ENCODE results near the gene UBL3. TPM values are rescaled to one million over a fixed set of nuclear protein-coding genes. Genes with fewer than 3 reads are reported as not detected.

Gene UBL3, protein sequence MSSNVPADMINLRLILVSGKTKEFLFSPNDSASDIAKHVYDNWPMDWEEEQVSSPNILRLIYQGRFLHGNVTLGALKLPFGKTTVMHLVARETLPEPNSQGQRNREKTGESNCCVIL
- total RNA-seq (ENCODE audit: low replicate concordance), result 16.9 and 20.0 TPM in 2 replicates

DNA sequence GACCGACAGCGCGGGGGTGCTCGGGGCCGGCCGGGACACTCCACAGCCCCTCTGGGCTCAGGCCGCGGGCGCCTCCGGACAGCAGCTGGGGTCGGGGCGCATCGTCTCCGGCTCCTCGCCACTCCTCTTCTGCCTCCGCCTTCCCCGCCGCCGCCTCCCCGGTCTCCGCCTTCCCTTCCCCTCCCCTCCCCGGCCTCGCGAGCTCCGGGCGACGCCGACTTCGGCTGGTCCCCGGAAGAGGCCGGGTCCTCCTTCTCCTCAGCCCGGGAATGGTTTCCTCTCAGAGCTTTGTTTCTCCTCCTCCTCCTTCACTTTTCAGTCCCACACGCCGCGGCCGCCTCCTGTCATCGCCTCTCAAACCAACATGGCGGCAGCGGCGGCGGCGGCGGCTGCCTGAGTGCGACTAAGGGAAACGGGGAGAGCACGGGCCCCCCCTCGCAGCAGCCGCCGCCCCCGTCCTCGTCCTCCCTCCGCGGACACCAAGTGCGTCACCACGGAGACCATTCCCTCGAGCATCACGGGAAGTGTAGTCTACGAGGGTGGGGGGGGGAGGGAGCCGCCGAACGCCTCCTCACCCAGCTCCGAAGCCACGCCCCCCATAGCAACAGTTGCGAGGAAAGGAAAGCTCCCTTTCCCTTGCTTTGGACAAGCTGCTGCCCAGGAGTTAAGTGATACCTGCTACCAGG is at the start of gene UBL3:
Gene UBL3 (minus strand): TSS at position 405 of the 686 bp plus-strand sequence. CDS start 1,079 bp downstream, outside the sequence.
- peak within 1 kb of the TSS; percentile 56 for H3K9ac ChIP-seq
- H3K4me2 ChIP-seq, result peak within 1 kb of the TSS; percentile 85
- Mint-ChIP-seq H3K4me1 (peaks cover 32% of the 10 kb centered on the region), H3K27me3 (ENCODE audit: insufficient read depth, low read depth) (no peaks in the 10 kb centered on the region), H3K36me3 (no peaks in the 10 kb centered on the region), H3K9me3 (no peaks in the 10 kb centered on the region), H3K27ac (peak within 1 kb of the TSS; percentile 97), H3K4me3 (peak within 1 kb of the TSS; percentile 96)
- no peaks in the 10 kb centered on the region for H3K36me3 ChIP-seq
- peaks cover 12% of the 10 kb centered on the region for H4K20me1 ChIP-seq (ENCODE audit: low read depth)
- DNase-seq (ENCODE audit: low spot score), result peak; percentile 99
- peak within 1 kb of the TSS; percentile 74 for H2AFZ ChIP-seq (replicated peaks)
- peak within 1 kb of the TSS; percentile 80 for H3K4me3 ChIP-seq
- TF ChIP-seq CTCF (IDR thresholded peaks at IDR 0.05), result no peak
- no peak for TF ChIP-seq EZH2 (IDR thresholded peaks at IDR 0.05)
- no peak for TF ChIP-seq EZH2phosphoT487 (IDR thresholded peaks at IDR 0.05)
- H3K27ac ChIP-seq, result peak within 1 kb of the TSS; percentile 88
- peaks cover 12% of the 10 kb centered on the region for H3F3A ChIP-seq (ENCODE audit: low read depth)
- H3K79me2 ChIP-seq (ENCODE audit: low read depth), result peaks cover 43% of the 10 kb centered on the region
- H3K27me3 ChIP-seq, result no peaks in the 10 kb centered on the region
- no peaks in the 10 kb centered on the region for H3K9me3 ChIP-seq (ENCODE audit: low read depth)
- peaks cover 19% of the 10 kb centered on the region for H3K4me1 ChIP-seq

- no peaks in the 10 kb centered on the region for H3K36me3 ChIP-seq
- no peak overlapping the region for H3K4me2 ChIP-seq
- H3K4me3 ChIP-seq, result no peak overlapping the region
- H3F3A ChIP-seq (ENCODE audit: low read depth), result no peaks in the 10 kb centered on the region
- no peak for DNase-seq (ENCODE audit: low spot score)
- H3K9ac ChIP-seq, result no peak overlapping the region
- no peak for TF ChIP-seq CTCF (IDR thresholded peaks at IDR 0.05)
- TF ChIP-seq EZH2phosphoT487 (IDR thresholded peaks at IDR 0.05), result no peak
- no peak for TF ChIP-seq EZH2 (IDR thresholded peaks at IDR 0.05)
- no peak overlapping the region for H3K27ac ChIP-seq
- Mint-ChIP-seq H3K9me3 (peaks cover 5% of the 10 kb centered on the region), H3K4me1 (peaks cover 16% of the 10 kb centered on the region), H3K36me3 (no peaks in the 10 kb centered on the region), H3K27me3 (ENCODE audit: insufficient read depth, low read depth) (peaks cover 2% of the 10 kb centered on the region), H3K27ac (no peak overlapping the region), H3K4me3 (no peak overlapping the region)
- no peaks in the 10 kb centered on the region for H3K9me3 ChIP-seq (ENCODE audit: low read depth)
- no peaks in the 10 kb centered on the region for H4K20me1 ChIP-seq (ENCODE audit: low read depth)
- H3K4me1 ChIP-seq, result no peaks in the 10 kb centered on the region
- H2AFZ ChIP-seq (replicated peaks), result no peak overlapping the region
- H3K27me3 ChIP-seq, result no peaks in the 10 kb centered on the region
- no peaks in the 10 kb centered on the region for H3K79me2 ChIP-seq (ENCODE audit: low read depth)
These were observed 46.7 kb upstream of the UBL3 start for GRCh38 chr13:29897102-29897501.

DNA sequence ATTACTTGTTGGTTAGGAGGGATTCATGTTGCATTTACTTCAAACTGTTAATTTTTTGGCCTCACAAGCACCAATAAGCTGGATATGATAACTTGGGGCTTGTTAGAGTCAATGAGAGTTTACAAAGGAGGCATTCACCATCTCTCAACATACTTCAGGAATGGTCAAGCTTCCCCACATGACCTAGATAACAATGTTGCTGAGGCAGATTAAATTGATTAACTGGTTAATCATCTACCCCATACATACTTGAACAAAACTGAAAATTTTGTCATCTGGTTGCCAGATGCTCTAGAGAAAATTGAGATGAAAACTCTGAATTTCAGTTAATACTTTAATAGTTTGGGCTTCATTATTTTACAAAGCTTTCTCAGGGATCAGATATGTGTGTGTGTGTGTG is 43.0 kb upstream of the UBL3 start:
- no peak for TF ChIP-seq EZH2 (IDR thresholded peaks at IDR 0.05)
- no peak for TF ChIP-seq EZH2phosphoT487 (IDR thresholded peaks at IDR 0.05)
- no peak for TF ChIP-seq CTCF (IDR thresholded peaks at IDR 0.05)

More for the DNA sequence above, 43.0 kb upstream of the UBL3 start:
- peaks cover 10% of the 10 kb centered on the region for H3K4me1 ChIP-seq
- H3K9ac ChIP-seq, result no peak overlapping the region
- no peaks in the 10 kb centered on the region for H3K9me3 ChIP-seq (ENCODE audit: low read depth)
- H3K27ac Mint-ChIP-seq, result no peak overlapping the region
- no peaks in the 10 kb centered on the region for H4K20me1 ChIP-seq (ENCODE audit: low read depth)
- peaks cover 9% of the 10 kb centered on the region for H3K27me3 Mint-ChIP-seq (ENCODE audit: insufficient read depth, low read depth)
- no peaks in the 10 kb centered on the region for H3K27me3 ChIP-seq
- H3K36me3 Mint-ChIP-seq, result no peaks in the 10 kb centered on the region
- H3K4me3 Mint-ChIP-seq, result no peak overlapping the region
- no peak overlapping the region for H2AFZ ChIP-seq (replicated peaks)
- H3K4me3 ChIP-seq, result no peak overlapping the region
- H3K79me2 ChIP-seq (ENCODE audit: low read depth), result no peaks in the 10 kb centered on the region
- H3K4me1 Mint-ChIP-seq, result peaks cover 25% of the 10 kb centered on the region
- H3F3A ChIP-seq (ENCODE audit: low read depth), result no peaks in the 10 kb centered on the region
- H3K4me2 ChIP-seq, result no peak overlapping the region
- no peaks in the 10 kb centered on the region for H3K9me3 Mint-ChIP-seq
- no peak overlapping the region for H3K27ac ChIP-seq
- DNase-seq (ENCODE audit: low spot score), result no peak
- no peaks in the 10 kb centered on the region for H3K36me3 ChIP-seq

Data from neural progenitor cell (in vitro differentiated cells).